Right lobe of liver (tissue), 6 donors: ENCODE data around the gene RASSF5. TPM values are rescaled to one million over a fixed set of nuclear protein-coding genes. Genes with fewer than 3 reads are reported as not detected.
"Not testable (repeated sequence)": the region's sequence is repeated elsewhere in the genome, so short reads cannot be mapped to it uniquely, and the experiment has no call there.

Experiments used
- ATAC-seq, 4 donors: fragments of 200-7000 bp; cut with Tn5 transposase; one replicate each; pipeline ENCODE4 v1.9.1; 2020; ENCODE audit warnings: mild to moderate bottlenecking in 4 of 4, moderate library complexity in 4 of 4
- DNase-seq, 3 donors: peaks; one replicate each; pipeline ENCODE4 v3.0.0-alpha.2; 2020
- H3K27ac ChIP-seq, 3 donors: fragments of 200-600 bp; one replicate each; pipeline ENCODE4 v1.8.0; 2022
- H3K27me3 ChIP-seq, 2 donors: fragments of 200-600 bp; one replicate each; pipeline ENCODE4 v1.8.0; 2022
- H3K36me3 ChIP-seq, 4 donors: fragments of 200-600 bp; sonication (generic) in 1 of 4; one replicate each; pipeline versions ENCODE4 v1.5.1 to v1.8.0; 2017 to 2022; ENCODE audit warnings: control low read depth in 1 of 4
- H3K4me1 ChIP-seq, 4 donors: fragments of 200-600 bp; sonication (generic) in 1 of 4; one replicate each; pipeline versions ENCODE4 v1.5.1 to v1.8.0; 2017 to 2022; ENCODE audit warnings: control low read depth in 1 of 4
- H3K4me3 ChIP-seq, 3 donors: fragments of 200-600 bp; one replicate each; pipeline ENCODE4 v1.8.0; 2022
- H3K9me3 ChIP-seq, 4 donors: fragments of 200-600 bp; sonication (generic) in 1 of 4; one replicate each; pipeline versions ENCODE4 v1.5.1 to v1.8.0; 2017 to 2022; ENCODE audit warnings: control low read depth in 1 of 4
- POLR2A ChIP-seq: fragments of 450-650 bp; IDR thresholded peaks from one replicate; pipeline ENCODE4 v1.6.1; 2017; ENCODE audit warnings: antibody characterized with exemption, mild to moderate bottlenecking
- WGBS: methylation state at CpG from one replicate; pipeline ENCODE4 v1.1.6; 2018; ENCODE audit warnings: low coverage, low lambda C conversion rate; ENCODE audit not compliant: insufficient coverage; ENCODE audit errors: missing lambda C conversion rate; 5-methylcytosine and 5-hydroxymethylcytosine counted together
- intact Hi-C, 2 donors: fragments of 100-400 bp; cut with DNase I; formaldehyde crosslinking; loops; one replicate each; pipeline versions ENCODE4 v1.11.2 to v1.14.1; 2022
- total RNA-seq, 6 experiments: library from RNA; depleted of rRNA in 2 of 6; stranded (reverse); fragments of >200 nt in 2 of 6; fragmentation: NEBNext Ultra II Directional in 3 of 6; extraction: Animal tissue kit (Norgen Biotek cat#: 25700) in 3 of 6; gene quantifications; one replicate each; pipeline versions ENCODE4 v1.1.0 to v1.2.4, GENCODE V29; 2016 to 2023
- TF ChIP-seq, protein P1 (sequence below), 4 donors: fragments of 200-600 bp in 3 of 4; fragments of 450-650 bp in 1 of 4; IDR thresholded peaks; one replicate each; pipeline versions ENCODE4 v1.5.1 to v1.8.0; 2016 to 2022; ENCODE audit warnings: antibody characterized with exemption in 4 of 4, mild to moderate bottlenecking in 2 of 4
- donor health status: DM: no; HTN: yes; CAD: no.
- donor health status: DM: no; HTN: no; CAD: no.
- donor health status: DM: no; HTN: no; CAD: no.
- donor health status: DM: no; HTN: yes; CAD: no.
- donor health status: DM: no; HTN: yes; CAD: no.

The RASSF5 gene
- total RNA-seq, 6 experiments from 2014 or later: 8.1 to 18.8 (median 12.6) TPM

DNA sequence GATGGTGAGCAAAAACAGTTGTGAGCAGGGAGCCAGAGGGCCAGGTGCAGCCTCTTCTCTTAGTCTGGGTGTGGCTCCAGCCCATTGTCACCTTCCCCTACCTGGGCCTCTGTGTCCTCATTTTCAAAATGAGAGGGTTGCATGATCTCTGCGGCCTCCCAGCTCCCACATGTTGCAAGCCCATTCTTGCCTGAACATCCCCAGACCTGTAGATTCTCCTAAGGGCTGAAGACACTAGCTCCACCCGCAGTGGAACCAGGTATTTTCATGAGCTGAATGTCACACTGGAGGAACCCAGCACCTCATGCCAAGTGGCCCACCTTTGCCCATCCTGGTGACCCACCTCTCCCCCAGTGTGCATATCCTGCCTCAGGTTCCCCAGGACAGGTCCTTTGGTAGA is 24.7 kb upstream of the RASSF5 start:
- WGBS: 80% methylated on average over 1 of the region's 2 CpGs
- Histone ChIP-seq H3K27ac (no peak overlapping the region), H3K27me3 (no peaks in the 10 kb centered on the region), H3K36me3 (no peaks in the 10 kb centered on the region), H3K4me3 (no peak overlapping the region), H3K9me3 (no peaks in the 10 kb centered on the region), H3K4me1 (no peaks in the 10 kb centered on the region)
- peak in 1 of 3 donors; percentile 7 for DNase-seq
- TF ChIP-seq, protein P1, sequence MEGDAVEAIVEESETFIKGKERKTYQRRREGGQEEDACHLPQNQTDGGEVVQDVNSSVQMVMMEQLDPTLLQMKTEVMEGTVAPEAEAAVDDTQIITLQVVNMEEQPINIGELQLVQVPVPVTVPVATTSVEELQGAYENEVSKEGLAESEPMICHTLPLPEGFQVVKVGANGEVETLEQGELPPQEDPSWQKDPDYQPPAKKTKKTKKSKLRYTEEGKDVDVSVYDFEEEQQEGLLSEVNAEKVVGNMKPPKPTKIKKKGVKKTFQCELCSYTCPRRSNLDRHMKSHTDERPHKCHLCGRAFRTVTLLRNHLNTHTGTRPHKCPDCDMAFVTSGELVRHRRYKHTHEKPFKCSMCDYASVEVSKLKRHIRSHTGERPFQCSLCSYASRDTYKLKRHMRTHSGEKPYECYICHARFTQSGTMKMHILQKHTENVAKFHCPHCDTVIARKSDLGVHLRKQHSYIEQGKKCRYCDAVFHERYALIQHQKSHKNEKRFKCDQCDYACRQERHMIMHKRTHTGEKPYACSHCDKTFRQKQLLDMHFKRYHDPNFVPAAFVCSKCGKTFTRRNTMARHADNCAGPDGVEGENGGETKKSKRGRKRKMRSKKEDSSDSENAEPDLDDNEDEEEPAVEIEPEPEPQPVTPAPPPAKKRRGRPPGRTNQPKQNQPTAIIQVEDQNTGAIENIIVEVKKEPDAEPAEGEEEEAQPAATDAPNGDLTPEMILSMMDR (IDR thresholded peaks at IDR 0.05): no peak
- no peak for TF ChIP-seq POLR2A
- intact Hi-C loops: no loop called here
- ATAC-seq: no peak

DNA sequence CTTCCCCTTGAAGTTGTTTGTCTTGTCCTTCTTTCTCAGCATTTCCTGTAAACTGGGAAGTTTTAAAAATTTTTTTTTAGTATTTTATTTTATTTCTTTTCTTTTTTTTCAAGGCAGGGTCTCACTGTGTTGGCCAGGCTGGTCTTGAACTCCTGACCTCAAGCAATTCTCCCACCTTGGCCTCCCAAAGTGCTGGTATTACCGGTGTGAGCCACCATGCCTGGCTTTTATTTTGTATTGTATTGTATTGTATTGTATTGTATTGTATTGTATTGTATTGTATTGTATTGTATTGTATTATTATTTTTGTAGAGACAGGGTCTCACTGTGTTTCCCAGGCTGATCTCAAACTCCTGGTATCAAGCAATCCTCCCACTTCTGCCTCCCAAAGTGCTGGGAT is 23.5 kb upstream of the RASSF5 start:
- H3K9me3 ChIP-seq, H3K36me3 ChIP-seq, DNase-seq, ATAC-seq, H3K4me3 ChIP-seq, H3K4me1 ChIP-seq, intact Hi-C loops, H3K27me3 ChIP-seq, H3K27ac ChIP-seq: not testable (repeated sequence)
- 73% methylated on average over 1 of the region's 1 CpG for WGBS

DNA sequence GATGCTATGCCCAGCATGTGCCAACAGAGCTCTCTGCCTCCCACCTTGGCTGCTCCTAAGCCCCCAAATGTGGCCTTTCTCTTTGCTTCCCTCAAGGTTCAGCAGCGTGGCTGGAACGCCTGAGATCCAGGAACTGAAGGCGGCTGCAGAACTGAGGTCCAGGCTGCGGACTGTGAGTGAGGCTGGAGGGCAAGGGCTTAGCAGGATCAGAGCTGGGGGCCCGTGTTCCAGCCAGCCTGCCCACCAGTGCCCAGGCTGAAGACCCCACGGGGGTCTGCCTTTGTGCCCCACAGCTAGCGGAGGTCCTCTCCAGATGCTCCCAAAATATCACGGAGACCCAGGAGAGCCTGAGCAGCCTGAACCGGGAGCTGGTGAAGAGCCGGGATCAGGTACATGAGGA is 22.4 kb upstream of the RASSF5 start:
- no peaks in the 10 kb centered on the region for H3K4me1 ChIP-seq
- ATAC-seq (no peak), DNase-seq (peak in 1 of 3 donors; percentile 41)
- TF ChIP-seq, protein P1 (IDR thresholded peaks at IDR 0.05): no peak
- no peak for TF ChIP-seq POLR2A
- 100% methylated on average over 2 of the region's 10 CpGs for WGBS
- intact Hi-C loops: no loop called here
- H3K4me3 ChIP-seq: no peak overlapping the region
- no peak overlapping the region for H3K27ac ChIP-seq
- H3K27me3 ChIP-seq: no peaks in the 10 kb centered on the region
- H3K9me3 ChIP-seq: no peaks in the 10 kb centered on the region
- no peaks in the 10 kb centered on the region for H3K36me3 ChIP-seq

DNA sequence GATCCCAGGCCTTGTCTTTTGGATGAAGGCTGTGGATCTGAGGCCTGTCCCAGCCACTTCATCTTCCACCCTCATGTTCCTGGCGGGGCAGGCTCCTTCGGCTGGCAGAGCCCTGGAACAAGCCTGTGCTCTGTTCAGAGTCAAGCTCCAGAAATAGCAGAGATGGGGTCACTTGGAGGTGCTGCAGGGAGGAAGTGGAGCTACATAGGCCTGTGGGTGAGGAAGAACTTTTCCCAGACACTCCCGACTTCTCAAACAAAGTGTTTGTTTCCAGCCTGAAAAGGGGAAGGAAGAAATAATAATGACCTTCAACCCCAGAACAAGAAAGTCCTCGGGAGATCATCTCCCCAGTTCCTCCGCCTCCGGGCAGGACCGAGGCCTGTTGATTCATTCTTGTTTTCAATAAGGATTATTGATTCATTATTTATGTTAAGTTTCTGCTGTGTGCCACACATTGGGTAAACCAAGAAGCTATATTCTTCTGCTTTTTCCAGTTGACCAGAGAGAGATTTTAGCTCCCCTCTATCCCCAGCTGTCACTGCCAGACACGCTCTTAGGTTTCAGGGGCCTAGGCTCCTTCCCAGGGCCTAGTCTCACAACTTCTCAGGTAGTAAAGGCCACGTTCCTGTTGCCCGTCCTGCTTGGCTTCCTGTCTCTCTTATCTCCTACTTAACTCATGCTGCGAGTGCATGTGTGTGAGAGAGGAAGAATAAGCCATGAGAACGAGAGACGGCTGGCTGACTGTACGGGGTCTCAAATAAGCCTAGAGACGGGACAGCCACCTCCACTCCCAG is 20.1 kb upstream of the RASSF5 start:
- no peak overlapping the region for H3K4me3 ChIP-seq
- intact Hi-C loops: no loop called here
- peak; percentile 26 to 53 (median 38) for ATAC-seq
- DNase-seq: peak in 1 of 3 donors; percentile 20
- H3K27ac ChIP-seq: peak overlapping the region in 1 of 3 donors; percentile 1
- no peaks in the 10 kb centered on the region for H3K27me3 ChIP-seq
- H3K4me1 ChIP-seq: no peaks in the 10 kb centered on the region
- no peaks in the 10 kb centered on the region for H3K9me3 ChIP-seq
- WGBS: 61% methylated on average over 13 of the region's 15 CpGs
- TF ChIP-seq POLR2A: no peak
- TF ChIP-seq, protein P1 (IDR thresholded peaks at IDR 0.05): no peak
- H3K36me3 ChIP-seq: no peaks in the 10 kb centered on the region

DNA sequence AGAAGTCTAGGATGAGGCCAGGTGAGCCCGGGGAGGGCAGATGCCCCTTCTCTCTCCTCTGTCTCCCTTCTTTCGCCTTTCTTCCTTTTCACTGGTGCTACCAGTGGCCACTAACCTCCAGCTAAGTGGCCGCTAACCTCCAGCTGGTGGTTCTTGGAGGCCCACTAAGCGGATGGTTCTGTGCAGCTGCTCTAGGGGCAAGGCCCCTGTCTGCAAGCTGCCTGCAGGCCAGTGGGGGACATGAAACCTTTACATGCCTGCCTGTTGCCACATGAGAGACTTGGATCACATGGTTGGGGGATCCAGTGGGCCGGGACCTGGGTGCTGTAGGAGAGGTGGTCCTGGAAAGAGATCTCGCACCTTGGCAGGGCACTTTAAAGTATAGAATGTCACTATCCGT is 19.4 kb upstream of the RASSF5 start:
- Histone ChIP-seq H3K4me3 (no peak overlapping the region), H3K27ac (no peak overlapping the region), H3K27me3 (no peaks in the 10 kb centered on the region), H3K9me3 (no peaks in the 10 kb centered on the region), H3K36me3 (no peaks in the 10 kb centered on the region), H3K4me1 (no peaks in the 10 kb centered on the region)
- 92% methylated on average over 4 of the region's 7 CpGs for WGBS
- ATAC-seq: no peak
- DNase-seq: peak in 1 of 3 donors; percentile 28
- no peak for TF ChIP-seq POLR2A
- TF ChIP-seq, protein P1 (IDR thresholded peaks at IDR 0.05): no peak
- intact Hi-C loops: no loop called here
